GM12875 (cell line): ENCODE data around the gene ZSWIM8.
"Not testable (repeated sequence)": the region's sequence is repeated elsewhere in the genome, so short reads cannot be mapped to it uniquely, and the experiment has no call there.

Source experiments
- H3K4me3 ChIP-seq: one replicate; pipeline ENCODE4 v1.5.1; 2011; ENCODE audit warnings: low read depth, low read length, control low read depth
- TF ChIP-seq, protein P1 (sequence below): IDR thresholded peaks from 2 replicates; pipeline ENCODE4 v1.5.1; 2011; ENCODE audit warnings: low read depth, mild to moderate bottlenecking, control low read depth, inconsistent platforms, low read length, moderate library complexity, borderline replicate concordance; ENCODE audit not compliant: insufficient read depth

The ZSWIM8 gene, protein sequence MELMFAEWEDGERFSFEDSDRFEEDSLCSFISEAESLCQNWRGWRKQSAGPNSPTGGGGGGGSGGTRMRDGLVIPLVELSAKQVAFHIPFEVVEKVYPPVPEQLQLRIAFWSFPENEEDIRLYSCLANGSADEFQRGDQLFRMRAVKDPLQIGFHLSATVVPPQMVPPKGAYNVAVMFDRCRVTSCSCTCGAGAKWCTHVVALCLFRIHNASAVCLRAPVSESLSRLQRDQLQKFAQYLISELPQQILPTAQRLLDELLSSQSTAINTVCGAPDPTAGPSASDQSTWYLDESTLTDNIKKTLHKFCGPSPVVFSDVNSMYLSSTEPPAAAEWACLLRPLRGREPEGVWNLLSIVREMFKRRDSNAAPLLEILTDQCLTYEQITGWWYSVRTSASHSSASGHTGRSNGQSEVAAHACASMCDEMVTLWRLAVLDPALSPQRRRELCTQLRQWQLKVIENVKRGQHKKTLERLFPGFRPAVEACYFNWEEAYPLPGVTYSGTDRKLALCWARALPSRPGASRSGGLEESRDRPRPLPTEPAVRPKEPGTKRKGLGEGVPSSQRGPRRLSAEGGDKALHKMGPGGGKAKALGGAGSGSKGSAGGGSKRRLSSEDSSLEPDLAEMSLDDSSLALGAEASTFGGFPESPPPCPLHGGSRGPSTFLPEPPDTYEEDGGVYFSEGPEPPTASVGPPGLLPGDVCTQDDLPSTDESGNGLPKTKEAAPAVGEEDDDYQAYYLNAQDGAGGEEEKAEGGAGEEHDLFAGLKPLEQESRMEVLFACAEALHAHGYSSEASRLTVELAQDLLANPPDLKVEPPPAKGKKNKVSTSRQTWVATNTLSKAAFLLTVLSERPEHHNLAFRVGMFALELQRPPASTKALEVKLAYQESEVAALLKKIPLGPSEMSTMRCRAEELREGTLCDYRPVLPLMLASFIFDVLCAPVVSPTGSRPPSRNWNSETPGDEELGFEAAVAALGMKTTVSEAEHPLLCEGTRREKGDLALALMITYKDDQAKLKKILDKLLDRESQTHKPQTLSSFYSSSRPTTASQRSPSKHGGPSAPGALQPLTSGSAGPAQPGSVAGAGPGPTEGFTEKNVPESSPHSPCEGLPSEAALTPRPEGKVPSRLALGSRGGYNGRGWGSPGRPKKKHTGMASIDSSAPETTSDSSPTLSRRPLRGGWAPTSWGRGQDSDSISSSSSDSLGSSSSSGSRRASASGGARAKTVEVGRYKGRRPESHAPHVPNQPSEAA (N-terminal part only)

DNA sequence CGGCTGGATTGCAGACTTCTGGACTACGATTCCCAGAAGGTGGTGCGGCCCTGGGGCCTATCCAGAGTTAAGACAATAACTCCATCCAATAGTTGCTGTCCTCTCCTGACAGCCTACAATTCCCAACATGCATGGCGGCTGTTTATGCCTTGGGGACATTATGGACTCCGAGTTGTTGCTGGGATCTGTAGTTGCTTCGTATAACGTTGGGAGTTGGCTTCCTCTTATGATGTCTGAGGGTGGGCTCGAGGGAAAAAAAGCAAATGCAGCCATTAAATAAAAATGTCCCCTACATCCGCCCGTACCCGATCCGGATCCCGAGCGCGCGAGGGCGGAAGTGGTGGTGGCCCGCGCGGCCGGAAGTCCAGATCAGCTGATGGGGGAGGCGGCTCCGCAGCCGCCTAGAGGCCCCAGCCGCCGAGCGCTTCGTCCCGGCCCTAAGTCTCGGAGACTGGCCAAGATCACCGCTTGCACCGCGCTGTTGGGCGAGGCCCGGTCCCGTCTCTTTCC, at the start of gene ZSWIM8:
ZSWIM8 (plus strand) TSS at position 396 of the 510 bp plus-strand sequence. CDS start 273 bp downstream, outside the sequence.
- TF ChIP-seq, protein P1, sequence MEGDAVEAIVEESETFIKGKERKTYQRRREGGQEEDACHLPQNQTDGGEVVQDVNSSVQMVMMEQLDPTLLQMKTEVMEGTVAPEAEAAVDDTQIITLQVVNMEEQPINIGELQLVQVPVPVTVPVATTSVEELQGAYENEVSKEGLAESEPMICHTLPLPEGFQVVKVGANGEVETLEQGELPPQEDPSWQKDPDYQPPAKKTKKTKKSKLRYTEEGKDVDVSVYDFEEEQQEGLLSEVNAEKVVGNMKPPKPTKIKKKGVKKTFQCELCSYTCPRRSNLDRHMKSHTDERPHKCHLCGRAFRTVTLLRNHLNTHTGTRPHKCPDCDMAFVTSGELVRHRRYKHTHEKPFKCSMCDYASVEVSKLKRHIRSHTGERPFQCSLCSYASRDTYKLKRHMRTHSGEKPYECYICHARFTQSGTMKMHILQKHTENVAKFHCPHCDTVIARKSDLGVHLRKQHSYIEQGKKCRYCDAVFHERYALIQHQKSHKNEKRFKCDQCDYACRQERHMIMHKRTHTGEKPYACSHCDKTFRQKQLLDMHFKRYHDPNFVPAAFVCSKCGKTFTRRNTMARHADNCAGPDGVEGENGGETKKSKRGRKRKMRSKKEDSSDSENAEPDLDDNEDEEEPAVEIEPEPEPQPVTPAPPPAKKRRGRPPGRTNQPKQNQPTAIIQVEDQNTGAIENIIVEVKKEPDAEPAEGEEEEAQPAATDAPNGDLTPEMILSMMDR: 0 out of 2 replicates have a peak, but pooled peaks have one; percentile 4
- peak within 1 kb of the TSS; percentile 84 for H3K4me3 ChIP-seq

DNA sequence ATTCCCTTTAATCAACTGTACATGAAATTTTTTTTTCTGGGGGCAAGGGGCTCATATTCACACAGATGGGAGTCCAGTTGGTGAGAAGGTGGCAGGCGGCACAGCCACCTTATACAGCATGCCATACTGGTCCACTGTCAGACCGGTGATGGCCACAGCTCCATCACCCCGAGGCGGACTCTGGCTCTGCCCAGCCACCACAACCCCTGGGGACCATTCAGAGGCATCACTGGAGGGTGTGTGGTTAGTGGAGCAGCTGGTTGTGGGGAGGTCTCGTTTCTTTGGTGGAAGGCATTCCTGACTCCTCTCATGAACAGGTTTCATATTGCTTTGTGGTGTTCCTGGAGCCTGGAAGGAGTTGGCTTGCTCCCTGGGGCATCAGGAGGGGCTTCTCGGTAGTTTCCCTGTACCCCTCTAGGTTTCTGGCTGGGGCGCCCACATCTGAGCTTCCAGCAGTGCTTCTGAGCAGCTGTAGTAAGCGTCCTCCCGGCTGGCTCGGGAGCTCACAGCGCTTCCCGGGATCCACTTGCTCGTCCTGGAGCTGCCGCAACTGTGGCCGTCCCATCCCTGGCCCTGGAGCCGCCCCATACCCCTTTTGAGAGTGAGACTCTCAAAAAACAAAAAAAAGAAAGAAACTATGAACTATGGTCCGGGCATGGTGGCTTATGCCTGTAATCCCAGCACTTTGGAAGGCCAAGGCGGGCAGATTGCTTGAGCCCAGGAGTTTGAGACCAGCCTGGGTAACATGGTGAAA, 44.7 kb upstream of the ZSWIM8 start:
- not testable (repeated sequence) for H3K4me3 ChIP-seq

DNA sequence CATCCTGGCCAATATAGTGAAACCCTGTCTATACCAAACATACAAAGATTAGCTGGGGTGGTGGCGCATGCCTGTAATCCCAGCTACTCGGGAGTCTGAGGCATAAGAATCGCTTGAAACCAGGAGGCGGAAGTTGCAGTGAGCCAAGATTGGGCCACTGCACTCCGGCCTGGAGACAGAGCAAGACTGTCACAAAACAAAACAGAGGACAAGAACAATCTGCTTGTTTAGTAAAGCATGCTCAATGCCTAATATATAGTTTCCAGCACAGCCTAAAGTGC, 43.0 kb upstream of the ZSWIM8 start:
- H3K4me3 ChIP-seq: no peak overlapping the region
- TF ChIP-seq, protein P1: no peak

DNA sequence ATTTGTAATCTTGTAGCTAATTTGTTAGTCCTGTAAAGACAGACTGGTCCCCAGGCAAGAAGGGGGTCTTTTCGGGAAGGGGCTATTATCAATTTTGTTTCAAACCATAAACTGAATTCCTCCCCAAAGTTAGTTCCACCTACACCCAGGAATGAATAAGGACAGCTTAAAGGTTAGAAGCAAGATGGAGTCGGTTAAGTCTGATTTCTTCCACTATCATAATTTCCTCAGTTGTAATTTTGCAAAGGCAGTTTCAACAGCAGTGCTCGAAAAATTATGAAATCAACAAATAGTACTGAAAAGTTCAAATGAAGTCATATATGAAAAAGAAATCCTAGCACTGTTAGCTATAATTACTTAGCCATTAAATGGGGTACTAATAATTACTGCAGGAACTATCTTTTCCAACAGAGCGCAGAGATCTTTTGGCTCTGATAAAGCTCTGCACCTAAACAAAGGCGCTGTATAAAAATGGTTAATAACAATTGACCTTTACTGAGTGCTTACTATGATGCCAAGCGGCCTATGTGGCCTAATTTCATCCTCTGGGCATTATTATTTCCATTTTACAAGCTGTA, 42.0 kb upstream of the ZSWIM8 start:
- peak overlapping the region; percentile 85 for H3K4me3 ChIP-seq
- TF ChIP-seq, protein P1: no peak

DNA sequence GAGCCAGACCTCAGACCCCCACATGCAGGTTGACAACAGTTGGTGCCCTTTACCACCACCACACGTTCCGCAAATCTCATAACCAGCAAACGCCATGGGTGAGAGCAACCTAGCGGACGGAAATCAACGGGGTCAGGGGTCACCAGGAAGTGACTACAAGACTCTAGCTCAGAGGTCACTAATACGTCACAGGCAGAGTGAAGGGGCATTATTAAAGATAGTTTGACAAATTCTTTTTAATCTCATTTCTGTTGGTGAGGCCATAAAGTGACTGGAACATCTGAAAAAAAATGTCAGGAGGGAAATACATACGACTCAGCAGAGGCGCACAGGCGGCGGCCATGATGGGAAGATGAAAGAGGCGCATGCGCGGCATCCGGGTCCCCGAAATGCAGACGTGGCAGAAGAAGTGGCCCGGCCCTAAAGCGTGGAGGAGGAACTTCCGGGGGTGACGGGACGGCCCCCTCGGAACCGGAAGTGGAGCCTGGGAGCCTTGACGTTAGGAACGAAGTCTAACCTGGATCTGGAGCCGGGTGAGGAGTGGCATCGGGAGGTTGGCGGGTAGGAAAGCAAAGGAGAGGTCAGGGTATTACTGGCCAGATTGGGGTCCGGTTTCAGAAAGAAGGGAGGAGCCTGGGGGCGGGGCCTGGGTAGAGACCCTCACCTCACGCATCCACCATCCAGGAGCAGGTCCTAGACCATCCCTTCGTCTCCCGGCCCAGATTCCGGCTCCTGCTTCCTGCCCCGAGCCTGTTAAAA, 41.3 kb upstream of the ZSWIM8 start, which contains the start of gene SEC24C:
SEC24C (plus strand) TSS at position 468 of the 759 bp plus-strand sequence. CDS start 2,461 bp downstream, outside the sequence.
- TF ChIP-seq, protein P1: no peak

DNA sequence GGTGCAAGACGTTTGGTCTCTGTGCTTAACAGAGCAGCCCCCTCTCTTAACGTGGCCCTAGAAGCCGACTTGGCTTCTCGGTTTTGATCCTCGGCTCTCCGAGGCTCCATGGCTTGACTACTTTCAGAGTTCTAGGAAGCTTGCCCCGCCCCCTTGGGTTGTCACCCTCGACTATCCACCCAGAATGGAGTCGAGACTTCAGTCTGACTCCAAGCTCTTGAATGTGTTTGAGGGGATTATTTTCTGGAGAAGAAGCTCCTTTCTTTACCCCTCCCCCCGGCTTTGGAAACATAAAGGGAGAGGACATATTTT, 40.8 kb upstream of the ZSWIM8 start:
- TF ChIP-seq, protein P1: no peak
- H3K4me3 ChIP-seq: peak overlapping the region; percentile 85

More for the DNA sequence above, 41.3 kb upstream of the ZSWIM8 start, which contains the start of gene SEC24C:
- H3K4me3 ChIP-seq: peak within 1 kb of the TSS; percentile 85
